CD8-positive, alpha-beta memory T cell (primary cell): ENCODE measurements around the gene TNPO3. TPM values are rescaled to one million over a fixed set of nuclear protein-coding genes. Genes with fewer than 3 reads are reported as not detected.

Experiments used
- CTCF ChIA-PET: fragments of 350-600 bp; sonication (Branson Sonifier 250); formaldehyde crosslinking; loops from one replicate; lab custom pipeline; 2021; ENCODE audit warnings: antibody characterized with exemption; lab: Charles Lee
- POLR2A ChIA-PET: fragments of 350-600 bp; sonication (Branson Sonifier 250); formaldehyde crosslinking; loops from one replicate; lab custom pipeline; 2021; ENCODE audit warnings: antibody characterized with exemption; lab: Charles Lee
- DNase-seq, 5 donors: peaks; one replicate each; pipeline versions ENCODE4 v3.0.0 to v3.0.0-alpha.2; 2020 to 2022; ENCODE audit warnings: mixed read lengths in 1 of 5
- H3K27ac ChIP-seq: one replicate; pipeline ENCODE4 v1.7.0; 2013; ENCODE audit warnings: low read depth, mild to moderate bottlenecking, low read length, moderate library complexity
- H3K27me3 ChIP-seq: 2 replicates; pipeline ENCODE4 v1.7.0; 2013; ENCODE audit warnings: low read length, mild to moderate bottlenecking; ENCODE audit not compliant: insufficient read depth, poor library complexity, severe bottlenecking
- H3K36me3 ChIP-seq: 2 replicates; pipeline ENCODE4 v1.7.0; 2013; ENCODE audit warnings: mild to moderate bottlenecking, low read length, moderate library complexity; ENCODE audit not compliant: insufficient read depth
- H3K4me1 ChIP-seq: 2 replicates; pipeline ENCODE4 v1.7.0; 2013; ENCODE audit warnings: mild to moderate bottlenecking, low read length, moderate library complexity; ENCODE audit not compliant: insufficient read depth
- H3K4me3 ChIP-seq: 2 replicates; pipeline ENCODE4 v1.7.0; 2013; ENCODE audit warnings: mild to moderate bottlenecking, low read length
- H3K9me3 ChIP-seq: 2 replicates; pipeline ENCODE4 v1.7.0; 2013; ENCODE audit warnings: mild to moderate bottlenecking, low read length
- H3K27ac Mint-ChIP-seq, 8 donors: one replicate each; pipeline ENCODE4 v1.8.0; 2020 to 2021; ENCODE audit warnings: mixed read lengths in 8 of 8, mild to moderate bottlenecking in 6 of 8, inconsistent platforms in 3 of 8, moderate library complexity in 3 of 8
- H3K27me3 Mint-ChIP-seq, 2 donors: one replicate each; pipeline ENCODE4 v1.8.0; 2020 to 2021; ENCODE audit warnings: mixed read lengths in 2 of 2, mild to moderate bottlenecking in 1 of 2, moderate library complexity in 1 of 2
- H3K36me3 Mint-ChIP-seq, 3 donors: one replicate each; pipeline ENCODE4 v1.8.0; 2020 to 2021; ENCODE audit warnings: mixed read lengths in 3 of 3, inconsistent platforms in 1 of 3, mild to moderate bottlenecking in 1 of 3
- H3K4me1 Mint-ChIP-seq, 3 donors: one replicate each; pipeline ENCODE4 v1.8.0; 2020 to 2021; ENCODE audit warnings: mixed read lengths in 3 of 3, inconsistent platforms in 1 of 3, mild to moderate bottlenecking in 1 of 3
- H3K4me3 Mint-ChIP-seq, 7 donors: one replicate each; pipeline ENCODE4 v1.8.0; 2020 to 2021; ENCODE audit warnings: mixed read lengths in 7 of 7, mild to moderate bottlenecking in 6 of 7, moderate library complexity in 4 of 7, inconsistent platforms in 2 of 7
- H3K9me3 Mint-ChIP-seq, 5 donors: one replicate each; pipeline ENCODE4 v1.8.0; 2020 to 2022; ENCODE audit warnings: mixed read lengths in 5 of 5, mild to moderate bottlenecking in 3 of 5, moderate library complexity in 2 of 5, inconsistent platforms in 1 of 5
- polyA plus RNA-seq: library from polyadenylated mRNA; unstranded; fragments of 300-500 nt; fragmentation: Illumina TruSeq; gene quantifications from one replicate; pipeline ENCODE4 v1.2.3, GENCODE V29; 2021
- total RNA-seq, 2 experiments: library from RNA; stranded (reverse); gene quantifications; one replicate each; pipeline ENCODE4 v1.2.3, GENCODE V29; 2021

TNPO3 gene
- total and polyA plus RNA-seq, 3 experiments from 2014 or later = 43.1 to 82.1 (median 80.5) TPM

GRCh38 chr7:128993419-128993818 lies 61.5 kb downstream of the TNPO3 start:
- no peaks in the 10 kb centered on the region for H3K27me3 Mint-ChIP-seq
- Histone ChIP-seq H3K27ac (no peak overlapping the region), H3K36me3 (peaks cover 10% of the 10 kb centered on the region), H3K4me1 (no peaks in the 10 kb centered on the region), H3K27me3 (no peaks in the 10 kb centered on the region), H3K4me3 (no peak overlapping the region), H3K9me3 (no peaks in the 10 kb centered on the region)
- no peaks in the 10 kb centered on the region for H3K4me1 Mint-ChIP-seq
- no peak overlapping the region for H3K27ac Mint-ChIP-seq
- no peak for DNase-seq
- CTCF ChIA-PET = no interaction called here
- H3K9me3 Mint-ChIP-seq = no peaks in the 10 kb centered on the region
- peaks cover 0 to 78% (median 13%) of the 10 kb centered on the region in 3 donors for H3K36me3 Mint-ChIP-seq
- POLR2A ChIA-PET = interaction anchor here (0.6 kb wide), 1 partner anchor 48 kb away, joined by 4 read pairs; no protein-coding TSS in a partner anchor
- no peak overlapping the region for H3K4me3 Mint-ChIP-seq

- Mint-ChIP-seq H3K27me3 (no peaks in the 10 kb centered on the region), H3K27ac (no peak overlapping the region), H3K9me3 (no peaks in the 10 kb centered on the region), H3K36me3 (peaks cover 3 to 83% (median 17%) of the 10 kb centered on the region in 3 donors), H3K4me1 (peaks cover 0 to 1% (median 0%) of the 10 kb centered on the region in 3 donors), H3K4me3 (no peak overlapping the region)
- Histone ChIP-seq H3K4me1 (no peaks in the 10 kb centered on the region), H3K4me3 (no peak overlapping the region), H3K36me3 (peaks cover 18% of the 10 kb centered on the region), H3K27me3 (no peaks in the 10 kb centered on the region), H3K27ac (no peak overlapping the region), H3K9me3 (no peaks in the 10 kb centered on the region)
- no peak for DNase-seq
- CTCF ChIA-PET = interaction anchor here (0.6 to 0.7 kb wide), 2 partner anchors 450 to 1495 kb away, joined by 3 read pairs; no protein-coding TSS in a partner anchor
- POLR2A ChIA-PET = no interaction called here
Measured at GRCh38 chr7:128989961-128990360, 65.0 kb downstream of the TNPO3 start.

- ChIA-PET CTCF (no interaction called here), POLR2A (no interaction called here)
- no peaks in the 10 kb centered on the region for H3K27me3 ChIP-seq
- H3K27ac Mint-ChIP-seq = peak overlapping the region in 1 of 8 donors; percentile 68
- no peak overlapping the region for H3K4me3 Mint-ChIP-seq
- no peak overlapping the region for H3K4me3 ChIP-seq
- H3K4me1 Mint-ChIP-seq = peaks cover 0 to 1% (median 0%) of the 10 kb centered on the region in 3 donors
- H3K4me1 ChIP-seq = no peaks in the 10 kb centered on the region
- H3K9me3 ChIP-seq = no peaks in the 10 kb centered on the region
- H3K36me3 Mint-ChIP-seq = peaks cover 3 to 85% (median 18%) of the 10 kb centered on the region in 3 donors
- H3K9me3 Mint-ChIP-seq = no peaks in the 10 kb centered on the region
- no peak overlapping the region for H3K27ac ChIP-seq
- no peak for DNase-seq
- peaks cover 29% of the 10 kb centered on the region for H3K36me3 ChIP-seq
- H3K27me3 Mint-ChIP-seq = no peaks in the 10 kb centered on the region
Measured at GRCh38 chr7:128988372-128988771, 66.5 kb downstream of the TNPO3 start.

- Histone ChIP-seq H3K27ac (no peak overlapping the region), H3K27me3 (no peaks in the 10 kb centered on the region), H3K4me3 (no peak overlapping the region), H3K9me3 (no peaks in the 10 kb centered on the region), H3K4me1 (no peaks in the 10 kb centered on the region), H3K36me3 (peaks cover 37% of the 10 kb centered on the region)
- ChIA-PET CTCF (no interaction called here), POLR2A (no interaction called here)
- Mint-ChIP-seq H3K9me3 (no peaks in the 10 kb centered on the region), H3K27ac (no peak overlapping the region), H3K4me1 (peaks cover 0 to 1% (median 0%) of the 10 kb centered on the region in 3 donors), H3K36me3 (peaks cover 7 to 86% (median 24%) of the 10 kb centered on the region in 3 donors), H3K27me3 (no peaks in the 10 kb centered on the region), H3K4me3 (no peak overlapping the region)
- DNase-seq = no peak
Measured at GRCh38 chr7:128986609-128987008, 68.3 kb downstream of the TNPO3 start.

GRCh38 chr7:128985660-128986059 lies 69.3 kb downstream of the TNPO3 start:
- H3K27me3 ChIP-seq = no peaks in the 10 kb centered on the region
- peaks cover 37% of the 10 kb centered on the region for H3K36me3 ChIP-seq
- no peak overlapping the region for H3K27ac ChIP-seq
- H3K4me3 ChIP-seq = no peak overlapping the region
- peaks cover 0 to 1% (median 0%) of the 10 kb centered on the region in 3 donors for H3K4me1 Mint-ChIP-seq
- H3K9me3 Mint-ChIP-seq = no peaks in the 10 kb centered on the region
- H3K9me3 ChIP-seq = no peaks in the 10 kb centered on the region
- H3K4me1 ChIP-seq = no peaks in the 10 kb centered on the region
- no peak for DNase-seq
- H3K27me3 Mint-ChIP-seq = no peaks in the 10 kb centered on the region
- H3K27ac Mint-ChIP-seq = peak overlapping the region in 1 of 8 donors; percentile 34
- H3K4me3 Mint-ChIP-seq = no peak overlapping the region
- ChIA-PET CTCF (no interaction called here), POLR2A (no interaction called here)
- H3K36me3 Mint-ChIP-seq = peaks cover 7 to 84% (median 27%) of the 10 kb centered on the region in 3 donors

- H3K9me3 ChIP-seq = no peaks in the 10 kb centered on the region
- ChIA-PET POLR2A (no interaction called here), CTCF (interaction anchor here (2.7 kb wide), 1 partner anchor 109 kb away, joined by 7 read pairs; no protein-coding TSS in a partner anchor)
- Mint-ChIP-seq H3K36me3 (peaks cover 13 to 84% (median 28%) of the 10 kb centered on the region in 3 donors), H3K27ac (peak overlapping the region in 1 of 8 donors; percentile 32), H3K9me3 (no peaks in the 10 kb centered on the region), H3K4me3 (no peak overlapping the region), H3K4me1 (no peaks in the 10 kb centered on the region), H3K27me3 (no peaks in the 10 kb centered on the region)
- H3K4me1 ChIP-seq = no peaks in the 10 kb centered on the region
- DNase-seq = no peak
- H3K27me3 ChIP-seq = no peaks in the 10 kb centered on the region
- H3K4me3 ChIP-seq = no peak overlapping the region
- H3K27ac ChIP-seq = no peak overlapping the region
- H3K36me3 ChIP-seq = peaks cover 56% of the 10 kb centered on the region
Measured at GRCh38 chr7:128982105-128982504, 72.8 kb downstream of the TNPO3 start.

- ChIA-PET CTCF (interaction anchor here (0.6 to 1.5 kb wide), 2 partner anchors 49 to 118 kb away, joined by 3 to 4 read pairs; no protein-coding TSS in a partner anchor), POLR2A (no interaction called here)
- Histone ChIP-seq H3K4me3 (no peak overlapping the region), H3K27me3 (no peaks in the 10 kb centered on the region), H3K9me3 (no peaks in the 10 kb centered on the region), H3K36me3 (peaks cover 64% of the 10 kb centered on the region), H3K27ac (no peak overlapping the region), H3K4me1 (no peaks in the 10 kb centered on the region)
- no peak for DNase-seq
- H3K36me3 Mint-ChIP-seq = peaks cover 11 to 88% (median 41%) of the 10 kb centered on the region in 3 donors
- H3K4me1 Mint-ChIP-seq = no peaks in the 10 kb centered on the region
- peak overlapping the region in 2 of 8 donors; percentile 35 to 69 for H3K27ac Mint-ChIP-seq
- no peaks in the 10 kb centered on the region for H3K9me3 Mint-ChIP-seq
- H3K27me3 Mint-ChIP-seq = peaks cover 0 to 3% of the 10 kb centered on the region in 2 donors
- H3K4me3 Mint-ChIP-seq = no peak overlapping the region
Measured at GRCh38 chr7:128974241-128974934, 80.5 kb downstream of the TNPO3 start.

GRCh38 chr7:128968624-128969023 lies 86.3 kb downstream of the TNPO3 start:
- H3K36me3 Mint-ChIP-seq = peaks cover 6 to 85% (median 26%) of the 10 kb centered on the region in 3 donors
- H3K27ac Mint-ChIP-seq = no peak overlapping the region

More at GRCh38 chr7:128968624-128969023, 86.3 kb downstream of the TNPO3 start:
- Histone ChIP-seq H3K36me3 (peaks cover 63% of the 10 kb centered on the region), H3K4me1 (no peaks in the 10 kb centered on the region), H3K9me3 (no peaks in the 10 kb centered on the region), H3K27me3 (no peaks in the 10 kb centered on the region), H3K4me3 (no peak overlapping the region), H3K27ac (no peak overlapping the region)
- no peaks in the 10 kb centered on the region for H3K9me3 Mint-ChIP-seq
- no peaks in the 10 kb centered on the region for H3K4me1 Mint-ChIP-seq
- no peak overlapping the region for H3K4me3 Mint-ChIP-seq
- H3K27me3 Mint-ChIP-seq = no peaks in the 10 kb centered on the region
- ChIA-PET POLR2A (no interaction called here), CTCF (no interaction called here)
- no peak for DNase-seq
